ENCODE results near the gene PRKN. TPM values are rescaled to one million over a fixed set of nuclear protein-coding genes. Genes with fewer than 3 reads are reported as not detected.
A peak's percentile ranks its signal among the peaks of the same experiment; 100 is the strongest.

Gene PRKN
- total RNA-seq, 1 donor from 2014 or later = 2.8 TPM

DNA sequence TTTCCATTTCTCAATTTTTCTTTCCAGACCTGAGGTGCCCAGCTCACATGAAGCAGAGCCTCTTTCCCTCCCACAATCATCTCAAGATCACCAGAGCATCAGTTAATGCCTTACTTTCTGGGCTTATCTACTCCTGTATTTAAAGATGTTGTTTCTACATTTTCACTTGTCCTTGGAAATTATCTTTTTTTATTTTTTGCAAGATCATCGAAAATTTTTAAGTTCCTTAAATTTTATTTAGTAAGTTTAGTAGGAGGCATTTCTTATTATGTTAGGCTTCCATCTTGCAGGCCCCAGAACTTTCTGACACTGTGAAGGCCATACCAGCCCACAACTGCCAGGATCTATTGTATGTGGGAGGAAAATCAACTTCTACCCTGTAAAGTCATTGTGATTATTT, 466.0 kb downstream of the PRKN start:
- Histone ChIP-seq H3K4me2 (no peak overlapping the region), H3K4me3 (no peak overlapping the region), H3K79me2 (ENCODE audit: low read depth) (no peaks in the 10 kb centered on the region), H3K9ac (no peak overlapping the region), H4K20me1 (ENCODE audit: low read depth) (no peaks in the 10 kb centered on the region), H3K36me3 (no peaks in the 10 kb centered on the region), H2AFZ (replicated peaks) (no peak overlapping the region), H3F3A (ENCODE audit: low read depth) (peaks cover 5% of the 10 kb centered on the region), H3K27me3 (no peaks in the 10 kb centered on the region), H3K27ac (no peak overlapping the region), H3K9me3 (ENCODE audit: low read depth) (no peaks in the 10 kb centered on the region), H3K4me1 (peaks cover 16% of the 10 kb centered on the region)
- Mint-ChIP-seq H3K27ac (no peak overlapping the region), H3K4me1 (peaks cover 22% of the 10 kb centered on the region), H3K27me3 (ENCODE audit: insufficient read depth, low read depth) (peaks cover 6% of the 10 kb centered on the region), H3K36me3 (peaks cover 3% of the 10 kb centered on the region), H3K9me3 (peaks cover 3% of the 10 kb centered on the region), H3K4me3 (no peak overlapping the region)
- TF ChIP-seq, protein P1, sequence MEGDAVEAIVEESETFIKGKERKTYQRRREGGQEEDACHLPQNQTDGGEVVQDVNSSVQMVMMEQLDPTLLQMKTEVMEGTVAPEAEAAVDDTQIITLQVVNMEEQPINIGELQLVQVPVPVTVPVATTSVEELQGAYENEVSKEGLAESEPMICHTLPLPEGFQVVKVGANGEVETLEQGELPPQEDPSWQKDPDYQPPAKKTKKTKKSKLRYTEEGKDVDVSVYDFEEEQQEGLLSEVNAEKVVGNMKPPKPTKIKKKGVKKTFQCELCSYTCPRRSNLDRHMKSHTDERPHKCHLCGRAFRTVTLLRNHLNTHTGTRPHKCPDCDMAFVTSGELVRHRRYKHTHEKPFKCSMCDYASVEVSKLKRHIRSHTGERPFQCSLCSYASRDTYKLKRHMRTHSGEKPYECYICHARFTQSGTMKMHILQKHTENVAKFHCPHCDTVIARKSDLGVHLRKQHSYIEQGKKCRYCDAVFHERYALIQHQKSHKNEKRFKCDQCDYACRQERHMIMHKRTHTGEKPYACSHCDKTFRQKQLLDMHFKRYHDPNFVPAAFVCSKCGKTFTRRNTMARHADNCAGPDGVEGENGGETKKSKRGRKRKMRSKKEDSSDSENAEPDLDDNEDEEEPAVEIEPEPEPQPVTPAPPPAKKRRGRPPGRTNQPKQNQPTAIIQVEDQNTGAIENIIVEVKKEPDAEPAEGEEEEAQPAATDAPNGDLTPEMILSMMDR (IDR thresholded peaks at IDR 0.05) = no peak
- TF ChIP-seq EZH2 (IDR thresholded peaks at IDR 0.05) (no peak), EZH2phosphoT487 (IDR thresholded peaks at IDR 0.05) (no peak)
- DNase-seq (ENCODE audit: low spot score) = no peak

DNA sequence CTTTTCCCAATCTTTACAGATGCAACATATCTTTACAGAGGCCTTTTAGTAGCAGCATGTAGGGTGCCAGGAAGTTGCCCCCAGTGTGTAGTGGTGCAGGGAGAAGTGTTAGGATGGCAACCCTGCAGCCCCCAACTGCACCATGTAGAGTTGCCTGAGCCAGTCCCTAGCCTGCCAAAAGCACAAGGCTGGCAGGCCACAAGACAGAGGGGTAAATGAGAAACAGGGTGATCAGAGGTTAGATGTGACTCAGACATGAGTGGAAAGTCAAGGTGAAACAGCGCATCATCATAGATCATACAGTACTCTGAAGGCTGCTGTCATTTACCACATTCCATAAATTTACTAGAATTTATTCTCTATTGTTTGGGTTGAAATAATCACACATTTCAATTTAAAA, 467.5 kb downstream of the PRKN start:
- H3K9me3 ChIP-seq (ENCODE audit: low read depth) = no peaks in the 10 kb centered on the region
- H3K27me3 Mint-ChIP-seq (ENCODE audit: insufficient read depth, low read depth) = peaks cover 4% of the 10 kb centered on the region
- peaks cover 5% of the 10 kb centered on the region for H3F3A ChIP-seq (ENCODE audit: low read depth)
- H2AFZ ChIP-seq (replicated peaks) = peak overlapping the region; percentile 30
- TF ChIP-seq EZH2phosphoT487 (IDR thresholded peaks at IDR 0.05) = no peak
- TF ChIP-seq EZH2 (IDR thresholded peaks at IDR 0.05) = no peak
- TF ChIP-seq, protein P1 (IDR thresholded peaks at IDR 0.05) = no peak
- DNase-seq (ENCODE audit: low spot score) = no peak
- H3K4me1 Mint-ChIP-seq = peaks cover 22% of the 10 kb centered on the region
- no peak overlapping the region for H3K4me3 Mint-ChIP-seq
- no peak overlapping the region for H3K4me3 ChIP-seq
- H3K4me1 ChIP-seq = peaks cover 16% of the 10 kb centered on the region
- no peak overlapping the region for H3K27ac ChIP-seq
- H3K36me3 ChIP-seq = no peaks in the 10 kb centered on the region
- peaks cover 3% of the 10 kb centered on the region for H3K36me3 Mint-ChIP-seq
- H3K27me3 ChIP-seq = no peaks in the 10 kb centered on the region
- H4K20me1 ChIP-seq (ENCODE audit: low read depth) = no peaks in the 10 kb centered on the region
- peaks cover 3% of the 10 kb centered on the region for H3K9me3 Mint-ChIP-seq
- H3K27ac Mint-ChIP-seq = no peak overlapping the region
- no peaks in the 10 kb centered on the region for H3K79me2 ChIP-seq (ENCODE audit: low read depth)
- H3K9ac ChIP-seq = no peak overlapping the region
- H3K4me2 ChIP-seq = no peak overlapping the region

DNA sequence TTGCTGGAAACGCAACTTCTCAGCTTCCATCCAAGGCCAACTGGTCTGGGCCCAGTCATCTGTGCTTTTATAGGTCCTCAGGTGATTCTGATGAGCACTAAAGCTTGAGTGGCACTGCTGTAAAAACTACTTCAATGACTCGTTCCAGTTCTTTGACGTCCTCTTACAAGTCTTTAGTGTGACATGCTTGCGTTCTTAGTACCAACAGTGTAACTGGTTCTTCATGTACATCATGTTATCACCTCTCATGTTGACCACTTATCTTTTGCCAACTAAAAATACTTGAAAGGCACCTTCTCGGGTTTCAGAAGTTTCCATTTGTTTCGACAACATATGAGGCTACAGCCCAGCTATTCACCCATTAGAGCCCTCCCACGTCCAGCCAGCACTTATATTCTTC, 468.9 kb downstream of the PRKN start:
- H3F3A ChIP-seq (ENCODE audit: low read depth) = no peaks in the 10 kb centered on the region
- H3K27me3 ChIP-seq = no peaks in the 10 kb centered on the region
- no peaks in the 10 kb centered on the region for H3K79me2 ChIP-seq (ENCODE audit: low read depth)
- TF ChIP-seq EZH2 (IDR thresholded peaks at IDR 0.05) (no peak), EZH2phosphoT487 (IDR thresholded peaks at IDR 0.05) (no peak)
- TF ChIP-seq, protein P1 (IDR thresholded peaks at IDR 0.05) = no peak
- no peaks in the 10 kb centered on the region for H4K20me1 ChIP-seq (ENCODE audit: low read depth)
- no peak overlapping the region for H3K4me3 Mint-ChIP-seq
- H3K4me3 ChIP-seq = no peak overlapping the region
- H3K27ac Mint-ChIP-seq = no peak overlapping the region
- H3K9me3 ChIP-seq (ENCODE audit: low read depth) = no peaks in the 10 kb centered on the region
- no peak overlapping the region for H3K27ac ChIP-seq
- H3K4me2 ChIP-seq = no peak overlapping the region
- H3K27me3 Mint-ChIP-seq (ENCODE audit: insufficient read depth, low read depth) = peaks cover 2% of the 10 kb centered on the region
- no peaks in the 10 kb centered on the region for H3K9me3 Mint-ChIP-seq
- peaks cover 13% of the 10 kb centered on the region for H3K4me1 Mint-ChIP-seq
- DNase-seq (ENCODE audit: low spot score) = no peak
- H3K9ac ChIP-seq = no peak overlapping the region
- peaks cover 11% of the 10 kb centered on the region for H3K4me1 ChIP-seq
- peaks cover 3% of the 10 kb centered on the region for H3K36me3 Mint-ChIP-seq
- no peaks in the 10 kb centered on the region for H3K36me3 ChIP-seq
- no peak overlapping the region for H2AFZ ChIP-seq (replicated peaks)

Data from neural progenitor cell (in vitro differentiated cells).